Endothelial cell of umbilical vein (primary cell): ENCODE data around the gene SURF1. TPM values are rescaled to one million over a fixed set of nuclear protein-coding genes. Genes with fewer than 3 reads are reported as not detected.

Source experiments
- BruUV-seq: library from RNA; stranded (reverse); fragments of 400-500 nt; replicated peaks from 2 replicates; lab custom pipeline; 2021; lab: Mats Ljungman, UMichigan
- CTCF ChIA-PET: fragments of 300-600, 350-600 bp; sonication (Branson Sonifier 250); formaldehyde crosslinking; loops from one replicate; lab custom pipeline; 2021; ENCODE audit warnings: antibody characterized with exemption, inconsistent platforms; lab: Charles Lee
- POLR2A ChIA-PET: fragments of 300-600, 350-600 bp; sonication (Branson Sonifier 250); formaldehyde crosslinking; loops from one replicate; lab custom pipeline; 2021; ENCODE audit warnings: antibody characterized with exemption, inconsistent platforms; lab: Charles Lee
- DNase-seq: peaks from one replicate; pipeline ENCODE4 v3.0.0-alpha.2; 2011; ENCODE audit warnings: low read depth, low spot score
- FAIRE-seq: peaks from 2 replicates; lab custom pipeline; 2011; peaks lifted over from hg19 to GRCh38; lab: Jason Lieb, UNC
- H2AFZ ChIP-seq: 2 replicates; pipeline ENCODE4 v1.6.0; 2012; ENCODE audit warnings: low read depth, low read length, control low read depth, inconsistent platforms
- H3K27ac ChIP-seq: 2 replicates; pipeline ENCODE4 v1.5.1; 2011; ENCODE audit warnings: low read depth, mild to moderate bottlenecking, control low read depth, low read length, moderate library complexity; ENCODE audit not compliant: insufficient read depth
- H3K27me3 ChIP-seq, 2 experiments: 2 replicates each; pipeline versions ENCODE4 v1.6.0 to v1.6.1; 2011; ENCODE audit warnings: low read length in 2 of 2, mixed read lengths in 1 of 2; ENCODE audit not compliant: control insufficient read depth in 2 of 2, insufficient read depth in 2 of 2
- H3K36me3 ChIP-seq, 2 experiments: 2 replicates in 1 of 2; 3 replicates in 1 of 2; pipeline ENCODE4 v1.5.1; 2011; ENCODE audit warnings: low read length in 2 of 2, mild to moderate bottlenecking in 1 of 2, moderate library complexity in 1 of 2; ENCODE audit not compliant: control insufficient read depth in 2 of 2, insufficient read depth in 2 of 2; ENCODE audit errors: extremely low read depth in 1 of 2
- H3K4me1 ChIP-seq: 3 replicates; pipeline ENCODE4 v1.5.1; 2011; ENCODE audit warnings: mild to moderate bottlenecking, low read length; ENCODE audit not compliant: control insufficient read depth, insufficient read depth; ENCODE audit errors: extremely low read depth
- H3K4me2 ChIP-seq: 2 replicates; pipeline ENCODE4 v1.6.1; 2011; ENCODE audit warnings: low read length, control low read depth, mixed read lengths; ENCODE audit not compliant: insufficient read depth
- H3K4me3 ChIP-seq, 3 experiments: fragments of 200-600 bp in 1 of 3; sonication (generic), shearing (Covaris generic) in 1 of 3; replicated peaks in 1 of 3; 2 replicates each; pipeline ENCODE4 v1.5.1; 2011 to 2016; ENCODE audit warnings: control low read depth in 3 of 3, low read length in 3 of 3, mild to moderate bottlenecking in 2 of 3, inconsistent platforms in 1 of 3, low read depth in 1 of 3, moderate library complexity in 1 of 3; ENCODE audit not compliant: insufficient read depth in 1 of 3
- H3K79me2 ChIP-seq: 2 replicates; pipeline ENCODE4 v1.6.0; 2012; ENCODE audit warnings: low read length, inconsistent platforms; ENCODE audit not compliant: control insufficient read depth, insufficient read depth
- H3K9ac ChIP-seq: replicated peaks from 2 replicates; pipeline ENCODE3; 2011; ENCODE audit warnings: low read length, control low read depth; ENCODE audit not compliant: insufficient read depth; ENCODE audit errors: extremely low read depth
- H3K9me1 ChIP-seq: replicated peaks from 3 replicates; pipeline ENCODE4 v1.6.0; 2011; ENCODE audit warnings: mild to moderate bottlenecking, low read length; ENCODE audit not compliant: control insufficient read depth, insufficient read depth; ENCODE audit errors: extremely low read depth
- H3K9me3 ChIP-seq: replicated peaks from 2 replicates; pipeline ENCODE4 v1.5.1; 2012; ENCODE audit warnings: low read length, inconsistent platforms; ENCODE audit not compliant: control insufficient read depth, insufficient read depth
- H4K20me1 ChIP-seq: replicated peaks from 2 replicates; pipeline ENCODE3; 2011; ENCODE audit warnings: mild to moderate bottlenecking, low read length; ENCODE audit not compliant: control insufficient read depth, insufficient read depth; ENCODE audit errors: extremely low read depth
- CTCF ChIP-seq, 2 donors: IDR thresholded peaks; 1 replicate in 1 of 2; 2 replicates in 1 of 2; pipeline ENCODE4 v1.5.1; 2011; ENCODE audit warnings: low read length in 2 of 2, mild to moderate bottlenecking in 2 of 2, moderate library complexity in 2 of 2, control low read depth in 1 of 2, inconsistent platforms in 1 of 2, low read depth in 1 of 2; ENCODE audit not compliant: insufficient read depth in 1 of 2; ENCODE audit errors: extremely low read depth in 1 of 2
- EZH2 ChIP-seq: IDR thresholded peaks from 2 replicates; pipeline ENCODE4 v1.6.1; 2012; ENCODE audit warnings: borderline replicate concordance, low read depth, mild to moderate bottlenecking, moderate library complexity, low read length, inconsistent platforms; ENCODE audit not compliant: severe bottlenecking
- FOS ChIP-seq: IDR thresholded peaks from 2 replicates; pipeline ENCODE4 v1.6.1; 2011; ENCODE audit warnings: mild to moderate bottlenecking, low read length, moderate library complexity, borderline replicate concordance; ENCODE audit not compliant: insufficient read depth
- GATA2 ChIP-seq: IDR thresholded peaks from 2 replicates; pipeline ENCODE4 v1.7.0; 2011; ENCODE audit warnings: low read depth, mild to moderate bottlenecking, moderate library complexity, mixed read lengths, low read length; ENCODE audit not compliant: insufficient read length, insufficient read depth
- JUN ChIP-seq: IDR thresholded peaks from 2 replicates; pipeline ENCODE4 v1.6.1; 2011; ENCODE audit warnings: borderline replicate concordance, low read depth; ENCODE audit not compliant: insufficient read length, insufficient read depth
- MYC ChIP-seq: IDR thresholded peaks from one replicate; pipeline ENCODE4 v1.6.1; 2011; ENCODE audit warnings: mild to moderate bottlenecking, low read depth, low read length
- POLR2A ChIP-seq: IDR thresholded peaks from 2 replicates; pipeline ENCODE4 v1.6.1; 2012; ENCODE audit warnings: low read depth, mild to moderate bottlenecking, control low read depth, low read length
- POLR2AphosphoS5 ChIP-seq: IDR thresholded peaks from 2 replicates; pipeline ENCODE4 v1.6.1; 2012; ENCODE audit warnings: low read depth, mild to moderate bottlenecking, control low read depth, low read length, moderate library complexity; ENCODE audit not compliant: insufficient read depth
- dilution Hi-C: fragments of 300-500 bp; cut with MboI; formaldehyde crosslinking; loops from one replicate; pipeline ENCODE4 v1.15.0; 2019; ENCODE audit warnings: low sequenced_read_pairs; ENCODE audit not compliant: extremely low pct_ligation_motif_present
- intact Hi-C: fragments of 100-400 bp; cut with micrococcal nuclease; formaldehyde crosslinking; loops from one replicate; pipeline ENCODE4 v1.10.0; 2022
- polyA plus RNA-seq, 4 experiments: library from polyadenylated mRNA; depleted of rRNA in 3 of 4; stranded (reverse) in 3 of 4; unstranded in 1 of 4; fragments of >200 nt; gene quantifications; 2 replicates each; pipeline versions ENCODE4 v1.2.1 to v1.2.3, GENCODE V29; 2011 to 2012; ENCODE audit warnings: missing spikeins in 1 of 4
- total RNA-seq: library from RNA; stranded (reverse); gene quantifications from 2 replicates; pipeline ENCODE4 v1.2.3, GENCODE V29; 2021
- TF ChIP-seq, protein P1 (sequence below): IDR thresholded peaks from 2 replicates; pipeline ENCODE4 v1.6.1; 2011; ENCODE audit not compliant: insufficient read depth, insufficient read length

Gene SURF1
- total and polyA plus RNA-seq, 2 donors (not counting 3 experiments of a cell fraction or from before 2014, with no cell fraction given): 22.8 to 27.1 TPM

- DNase-seq (no peak), FAIRE-seq (no peak)
- Histone ChIP-seq H3K27ac (no peak overlapping the region), H2AFZ (no peak overlapping the region), H4K20me1 (no peaks in the 10 kb centered on the region), H3K4me3 (no peak overlapping the region), H3K27me3 (no peaks in the 10 kb centered on the region), H3K9ac (no peak overlapping the region), H3K9me1 (no peaks in the 10 kb centered on the region), H3K9me3 (no peaks in the 10 kb centered on the region), H3K4me2 (no peak overlapping the region), H3K79me2 (no peaks in the 10 kb centered on the region), H3K36me3 (no peaks in the 10 kb centered on the region), H3K4me1 (no peaks in the 10 kb centered on the region)
- no TSS peak for BruUV-seq
- no peak for TF ChIP-seq POLR2AphosphoS5
- no peak for TF ChIP-seq JUN
- no peak for TF ChIP-seq GATA2
- TF ChIP-seq POLR2A: no peak
- no peak for TF ChIP-seq MYC
- TF ChIP-seq EZH2: no peak
- TF ChIP-seq FOS: no peak
- TF ChIP-seq, protein P1, sequence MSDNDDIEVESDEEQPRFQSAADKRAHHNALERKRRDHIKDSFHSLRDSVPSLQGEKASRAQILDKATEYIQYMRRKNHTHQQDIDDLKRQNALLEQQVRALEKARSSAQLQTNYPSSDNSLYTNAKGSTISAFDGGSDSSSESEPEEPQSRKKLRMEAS: no peak
- no peak for TF ChIP-seq CTCF (IDR thresholded peaks at IDR 0.05; ENCODE audit: extremely low read depth in 1 of 2, insufficient read depth in 1 of 2, low read depth in 1 of 2, low read length in 2 of 2)
- ChIA-PET POLR2A (no interaction called here), CTCF (no interaction called here)
- intact Hi-C loops: no loop called here
- dilution Hi-C loops: no loop called here
These were observed 29.2 kb upstream of the SURF1 start for GRCh38 chr9:133385452-133385851.
